ENCODE data around the gene SLC13A4. TPM values are rescaled to one million over a fixed set of nuclear protein-coding genes. Genes with fewer than 3 reads are reported as not detected.

Gene SLC13A4
- total RNA-seq, 1 donor from 2014 or later, result not detected

Other genes with a start within 250 kb of the SLC13A4 start
- 25.0 TPM for gene CNOT4, start 218.1 kb downstream of the SLC13A4 start, total RNA-seq
- gene NUP205, start 170.3 kb downstream of the SLC13A4 start, total RNA-seq, result 33.3 TPM
- gene STMP1, start 65.7 kb downstream of the SLC13A4 start, total RNA-seq, result 21.1 TPM
- 4.8 TPM for gene FAM180A, start 20.6 kb upstream of the SLC13A4 start, total RNA-seq
- gene MTPN, start 249.2 kb upstream of the SLC13A4 start, total RNA-seq, result 103 TPM